Gastroesophageal sphincter (tissue), 4 donors: Measurements from ENCODE around the gene RIMS4. TPM values are rescaled to one million over a fixed set of nuclear protein-coding genes. Genes with fewer than 3 reads are reported as not detected.

Experiments
- ATAC-seq: fragments of 150-250 bp; one replicate; pipeline ENCODE4 v1.9.1; 2016; ENCODE audit warnings: mild to moderate bottlenecking, moderate library complexity
- H3K27ac ChIP-seq, 4 donors: fragments of 200-600 bp; sonication (generic) in 3 of 4; 1 replicate in 3 of 4; 2 replicates in 1 of 4; pipeline ENCODE4 v1.5.1; 2016 to 2019
- H3K27me3 ChIP-seq: fragments of 200-600 bp; sonication (generic); one replicate; pipeline ENCODE4 v1.5.1; 2019
- H3K36me3 ChIP-seq, 2 donors: fragments of 200-600 bp; sonication (generic); one replicate each; pipeline ENCODE4 v1.5.1; 2019; ENCODE audit warnings: control low read depth in 1 of 2
- H3K4me1 ChIP-seq, 3 donors: fragments of 200-600 bp; sonication (generic); 1 replicate in 2 of 3; 2 replicates in 1 of 3; pipeline ENCODE4 v1.5.1; 2016 to 2019; ENCODE audit warnings: control low read depth in 2 of 3
- H3K4me3 ChIP-seq, 2 donors: fragments of 200-600 bp; sonication (generic); one replicate each; pipeline ENCODE4 v1.5.1; 2019; ENCODE audit warnings: mild to moderate bottlenecking in 1 of 2, moderate library complexity in 1 of 2
- H3K9me3 ChIP-seq, 3 donors: fragments of 200-600 bp; sonication (generic); one replicate each; pipeline ENCODE4 v1.5.1; 2017 to 2019; ENCODE audit warnings: control low read depth in 2 of 3
- CTCF ChIP-seq, 4 experiments: fragments of 200-600 bp in 2 of 4; fragments of 450-650 bp in 2 of 4; sonication (generic) in 1 of 4; IDR thresholded peaks; one replicate each; pipeline ENCODE4 v1.5.1; 2017 to 2019; ENCODE audit warnings: antibody characterized with exemption in 4 of 4, mild to moderate bottlenecking in 2 of 4, moderate library complexity in 2 of 4
- EP300 ChIP-seq: sonication (generic); formaldehyde crosslinking; IDR thresholded peaks from one replicate; pipeline ENCODE4 v1.6.1; 2017; ENCODE audit warnings: antibody characterized with exemption, mild to moderate bottlenecking
- POLR2A ChIP-seq, 2 donors: fragments of 450-650 bp; IDR thresholded peaks; one replicate each; pipeline ENCODE4 v1.6.1; 2017; ENCODE audit warnings: antibody characterized with exemption in 2 of 2, mild to moderate bottlenecking in 2 of 2, moderate library complexity in 1 of 2
- POLR2AphosphoS5 ChIP-seq: sonication (generic); formaldehyde crosslinking; IDR thresholded peaks from one replicate; pipeline ENCODE4 v1.6.1; 2017; ENCODE audit warnings: antibody characterized with exemption
- WGBS, 2 donors: methylation state at CpG; one replicate each; pipeline ENCODE4 v1.1.5; 2018; ENCODE audit warnings: low coverage in 1 of 2; 5-methylcytosine and 5-hydroxymethylcytosine counted together
- total RNA-seq, 4 donors: library from RNA; depleted of rRNA; stranded (reverse); fragments of >200 nt; gene quantifications; one replicate each; pipeline ENCODE4 v1.1.0, GENCODE V29; 2016

The RIMS4 gene
- total RNA-seq, 4 donors from 2014 or later: 1.2 to 4.6 (median 2.4) TPM

- TF ChIP-seq POLR2AphosphoS5: peak; percentile 23
- TF ChIP-seq EP300: no peak
- H3K4me1 ChIP-seq: peaks cover 3 to 47% (median 8%) of the 10 kb centered on the region in 3 donors
- peaks cover 0 to 5% of the 10 kb centered on the region in 2 donors for H3K36me3 ChIP-seq
- peak overlapping the region in 3 of 4 donors; percentile 48 to 79 (median 74) for H3K27ac ChIP-seq
- 20 to 40% methylated on average over 4 to 8 of the region's 9 CpGs for WGBS, 2 donors
- H3K27me3 ChIP-seq: no peaks in the 10 kb centered on the region
- peak; percentile 81 for ATAC-seq
- no peaks in the 10 kb centered on the region for H3K9me3 ChIP-seq
- no peak overlapping the region for H3K4me3 ChIP-seq
These were observed 81.4 kb downstream of the RIMS4 start for GRCh38 chr20:44728801-44729443.

- Histone ChIP-seq H3K27ac (peak overlapping the region in 3 of 4 donors; percentile 19 to 74 (median 38)), H3K36me3 (peaks cover 0 to 5% of the 10 kb centered on the region in 2 donors), H3K9me3 (no peaks in the 10 kb centered on the region), H3K27me3 (no peaks in the 10 kb centered on the region), H3K4me1 (peaks cover 3 to 39% (median 8%) of the 10 kb centered on the region in 3 donors), H3K4me3 (no peak overlapping the region)
- TF ChIP-seq EP300 (no peak), CTCF (IDR thresholded peaks at IDR 0.05) (no peak), POLR2AphosphoS5 (no peak), POLR2A (IDR thresholded peaks at IDR 0.05) (no peak)
- ATAC-seq: no peak
- WGBS, 2 donors: 67% methylated on average over 1 to 2 of the region's 2 CpGs
These were observed 82.7 kb downstream of the RIMS4 start for GRCh38 chr20:44727651-44728050.

- H3K4me1 ChIP-seq: peaks cover 3 to 40% (median 8%) of the 10 kb centered on the region in 3 donors
- H3K9me3 ChIP-seq: no peaks in the 10 kb centered on the region
- H3K27ac ChIP-seq: peak overlapping the region in 2 of 4 donors; percentile 38 to 74
- TF ChIP-seq POLR2AphosphoS5 (no peak), POLR2A (IDR thresholded peaks at IDR 0.05) (no peak), CTCF (IDR thresholded peaks at IDR 0.05) (no peak)
- WGBS, 2 donors: no CpG with 5 or more reads among the region's 11 CpGs
- no peak for ATAC-seq
- peaks cover 0 to 5% of the 10 kb centered on the region in 2 donors for H3K36me3 ChIP-seq
- no peak overlapping the region for H3K4me3 ChIP-seq
- H3K27me3 ChIP-seq: no peaks in the 10 kb centered on the region
These were observed 83.3 kb downstream of the RIMS4 start for GRCh38 chr20:44727039-44727438.

- H3K36me3 ChIP-seq: peaks cover 0 to 5% of the 10 kb centered on the region in 2 donors
- no peaks in the 10 kb centered on the region for H3K27me3 ChIP-seq
- 65 to 84% methylated on average over 5 of the region's 5 CpGs for WGBS, 2 donors
- ATAC-seq: no peak
- no peaks in the 10 kb centered on the region for H3K9me3 ChIP-seq
- TF ChIP-seq POLR2A (IDR thresholded peaks at IDR 0.05): no peak
- no peak for TF ChIP-seq EP300
- TF ChIP-seq POLR2AphosphoS5: no peak
- no peak for TF ChIP-seq CTCF (IDR thresholded peaks at IDR 0.05)
- H3K4me1 ChIP-seq: peaks cover 3 to 42% (median 9%) of the 10 kb centered on the region in 3 donors
- peak overlapping the region in 2 of 4 donors; percentile 17 to 38 for H3K27ac ChIP-seq
- no peak overlapping the region for H3K4me3 ChIP-seq
These were observed 84.5 kb downstream of the RIMS4 start for GRCh38 chr20:44725837-44726236.

GRCh38 chr20:44724423-44725091 lies 85.8 kb downstream of the RIMS4 start:
- no peak for ATAC-seq
- peak overlapping the region in 3 of 4 donors; percentile 11 to 49 (median 29) for H3K27ac ChIP-seq
- H3K4me1 ChIP-seq: peaks cover 3 to 46% (median 20%) of the 10 kb centered on the region in 3 donors
- no peak for TF ChIP-seq EP300
- no peak for TF ChIP-seq CTCF (IDR thresholded peaks at IDR 0.05)
- TF ChIP-seq POLR2AphosphoS5: no peak
- no peak for TF ChIP-seq POLR2A (IDR thresholded peaks at IDR 0.05)
- peaks cover 0 to 5% of the 10 kb centered on the region in 2 donors for H3K36me3 ChIP-seq
- H3K9me3 ChIP-seq: no peaks in the 10 kb centered on the region
- WGBS, 2 donors: 59 to 83% methylated on average over 1 to 3 of the region's 26 CpGs
- H3K4me3 ChIP-seq: no peak overlapping the region
- no peaks in the 10 kb centered on the region for H3K27me3 ChIP-seq
